HG02981 (cell line): ENCODE measurements around the gene RPF1.
"Not testable (repeated sequence)": the region's sequence is repeated elsewhere in the genome, so short reads cannot be mapped to it uniquely, and the experiment has no call there.

Experiments used
- ATAC-seq: cut with Tn5 transposase; IDR thresholded peaks from one replicate; pipeline ENCODE4 v1.9.1; 2021; ENCODE audit warnings: mild to moderate bottlenecking, moderate library complexity; ENCODE audit not compliant: unreplicated experiment

RPF1 gene

GRCh38 chr1:84489766-84490165, 10.7 kb downstream of the RPF1 start:
- ATAC-seq = no peak

GRCh38 chr1:84492726-84493125, 13.7 kb downstream of the RPF1 start:
- ATAC-seq = no peak

GRCh38 chr1:84493747-84494146, 14.7 kb downstream of the RPF1 start:
- ATAC-seq = no peak

GRCh38 chr1:84496498-84496897, 17.4 kb downstream of the RPF1 start:
- no peak for ATAC-seq

GRCh38 chr1:84497631-84498275, 18.7 kb downstream of the RPF1 start:
- ATAC-seq = no peak

GRCh38 chr1:84502927-84503326, 23.9 kb downstream of the RPF1 start:
- ATAC-seq = no peak

GRCh38 chr1:84504580-84505492, 25.8 kb downstream of the RPF1 start:
- no peak for ATAC-seq

GRCh38 chr1:84505493-84506001, 26.5 kb downstream of the RPF1 start:
- peak; percentile 34 for ATAC-seq

- ATAC-seq = peak; percentile 77
Measured at GRCh38 chr1:84506002-84506728, 27.1 kb downstream of the RPF1 start, which contains the start of the genes GNG5 and SPATA1. GNG5 (minus strand) TSS chr1:84506581; CDS start chr1:84506091, 490 bp downstream. SPATA1 (plus strand) TSS chr1:84506386; CDS start chr1:84516360, 9,974 bp downstream.

- ATAC-seq = no peak
Measured at GRCh38 chr1:84506729-84507453, 27.8 kb downstream of the RPF1 start.

- ATAC-seq = not testable (repeated sequence)
Measured at GRCh38 chr1:84507887-84508286, 28.8 kb downstream of the RPF1 start.

GRCh38 chr1:84508510-84508909, 29.4 kb downstream of the RPF1 start:
- ATAC-seq = no peak

GRCh38 chr1:84509029-84509428, 30.0 kb downstream of the RPF1 start:
- ATAC-seq = no peak

GRCh38 chr1:84510165-84510564, 31.1 kb downstream of the RPF1 start:
- ATAC-seq = no peak

GRCh38 chr1:84510668-84511067, 31.6 kb downstream of the RPF1 start:
- ATAC-seq = no peak

- ATAC-seq = no peak
Measured at GRCh38 chr1:84524590-84524989, 45.5 kb downstream of the RPF1 start.

- no peak for ATAC-seq
Measured at GRCh38 chr1:84525779-84526178, 46.7 kb downstream of the RPF1 start.

- ATAC-seq = no peak
Measured at GRCh38 chr1:84538599-84538998, 59.5 kb downstream of the RPF1 start.

GRCh38 chr1:84539972-84540371, 60.9 kb downstream of the RPF1 start:
- ATAC-seq = no peak

GRCh38 chr1:84540759-84541158, 61.7 kb downstream of the RPF1 start:
- no peak for ATAC-seq
